Chondrocyte (in vitro differentiated cells): ENCODE data around the gene MICB. TPM values are rescaled to one million over a fixed set of nuclear protein-coding genes. Genes with fewer than 3 reads are reported as not detected.

ENCODE experiments used
- DNase-seq: peaks from one replicate; pipeline ENCODE4 v3.0.0; 2021; ENCODE audit warnings: mixed read lengths, low spot score
- H3K27ac Mint-ChIP-seq: one replicate; pipeline ENCODE4 v1.8.0; 2021; ENCODE audit warnings: mild to moderate bottlenecking, moderate library complexity, mixed read lengths; ENCODE audit not compliant: unreplicated experiment
- H3K27me3 Mint-ChIP-seq: 2 replicates; pipeline ENCODE4 v1.8.0; 2021; ENCODE audit warnings: low read depth, mixed read lengths
- H3K36me3 Mint-ChIP-seq: 2 replicates; pipeline ENCODE4 v1.8.0; 2021; ENCODE audit warnings: low read depth, mixed read lengths
- H3K4me1 Mint-ChIP-seq: 2 replicates; pipeline ENCODE4 v1.8.0; 2021; ENCODE audit warnings: low read depth, mild to moderate bottlenecking, mixed read lengths
- H3K4me3 Mint-ChIP-seq: one replicate; pipeline ENCODE4 v1.8.0; 2021; ENCODE audit warnings: mild to moderate bottlenecking, moderate library complexity, mixed read lengths; ENCODE audit not compliant: unreplicated experiment
- H3K9me3 Mint-ChIP-seq: 2 replicates; pipeline ENCODE4 v1.8.0; 2021; ENCODE audit warnings: low read depth, mixed read lengths
- CTCF ChIP-seq: fragments of 200-600 bp; sonication (generic); IDR thresholded peaks from 2 replicates; pipeline ENCODE4 v1.5.0; 2021; ENCODE audit warnings: antibody characterized with exemption, mild to moderate bottlenecking, moderate library complexity
- total RNA-seq: library from RNA; stranded (reverse); gene quantifications from 3 replicates; pipeline ENCODE4 v1.2.1, GENCODE V29; 2021

The MICB gene
- total RNA-seq, 1 donor from 2014 or later = 7.8 TPM

GRCh38 chr6:31540640-31541039 lies 42.7 kb downstream of the MICB start:
- DNase-seq = no peak
- Mint-ChIP-seq H3K9me3 (no peaks in the 10 kb centered on the region), H3K36me3 (peaks cover 37% of the 10 kb centered on the region), H3K4me1 (peaks cover 41% of the 10 kb centered on the region), H3K27me3 (no peaks in the 10 kb centered on the region), H3K4me3 (peak overlapping the region; percentile 96), H3K27ac (peak overlapping the region; percentile 99)
- TF ChIP-seq CTCF = no peak

GRCh38 chr6:31541059-31541657 lies 43.2 kb downstream of the MICB start:
- no peaks in the 10 kb centered on the region for H3K9me3 Mint-ChIP-seq
- no peak for TF ChIP-seq CTCF
- H3K36me3 Mint-ChIP-seq = peaks cover 32% of the 10 kb centered on the region
- peaks cover 46% of the 10 kb centered on the region for H3K4me1 Mint-ChIP-seq
- DNase-seq = no peak
- peak overlapping the region; percentile 96 for H3K4me3 Mint-ChIP-seq
- H3K27me3 Mint-ChIP-seq = no peaks in the 10 kb centered on the region
- peak overlapping the region; percentile 99 for H3K27ac Mint-ChIP-seq

- peak; percentile 98 for DNase-seq
- H3K4me1 Mint-ChIP-seq = peaks cover 54% of the 10 kb centered on the region
- H3K9me3 Mint-ChIP-seq = no peaks in the 10 kb centered on the region
- no peak for TF ChIP-seq CTCF
- H3K36me3 Mint-ChIP-seq = peaks cover 27% of the 10 kb centered on the region
- no peaks in the 10 kb centered on the region for H3K27me3 Mint-ChIP-seq
- H3K4me3 Mint-ChIP-seq = peak within 1 kb of the TSS; percentile 96
- H3K27ac Mint-ChIP-seq = peak within 1 kb of the TSS; percentile 99
Measured at GRCh38 chr6:31541658-31542521, 43.9 kb downstream of the MICB start, which contains the start of gene DDX39B. TSS of gene DDX39B (minus strand) at chr6:31542003. CDS start at chr6:31540532, 1,471 bp downstream.

- Mint-ChIP-seq H3K27me3 (no peaks in the 10 kb centered on the region), H3K36me3 (peaks cover 19% of the 10 kb centered on the region), H3K4me1 (peaks cover 62% of the 10 kb centered on the region), H3K4me3 (no peak overlapping the region), H3K9me3 (no peaks in the 10 kb centered on the region), H3K27ac (no peak overlapping the region)
- TF ChIP-seq CTCF = no peak
- no peak for DNase-seq
Measured at GRCh38 chr6:31543639-31544038, 45.7 kb downstream of the MICB start.

- no peak for TF ChIP-seq CTCF
- no peak overlapping the region for H3K4me3 Mint-ChIP-seq
- H3K27me3 Mint-ChIP-seq = no peaks in the 10 kb centered on the region
- DNase-seq = no peak
- peaks cover 9% of the 10 kb centered on the region for H3K36me3 Mint-ChIP-seq
- H3K4me1 Mint-ChIP-seq = peaks cover 58% of the 10 kb centered on the region
- no peaks in the 10 kb centered on the region for H3K9me3 Mint-ChIP-seq
- H3K27ac Mint-ChIP-seq = no peak overlapping the region
Measured at GRCh38 chr6:31544676-31545075, 46.7 kb downstream of the MICB start.
